Colonic mucosa (tissue), 4 donors: ENCODE results near the gene BET1L. TPM values are rescaled to one million over a fixed set of nuclear protein-coding genes. Genes with fewer than 3 reads are reported as not detected.
A peak's percentile ranks its signal among the peaks of the same experiment; 100 is the strongest.

Experiments used
- DNase-seq: peaks from one replicate; pipeline ENCODE4 v3.0.0-alpha.2; 2020
- H3K27ac ChIP-seq: fragments of 200-600 bp; one replicate; pipeline ENCODE4 v1.8.0; 2021
- H3K27me3 ChIP-seq: fragments of 200-600 bp; one replicate; pipeline ENCODE4 v1.8.0; 2021
- H3K36me3 ChIP-seq: fragments of 200-600 bp; one replicate; pipeline ENCODE4 v1.8.0; 2021
- H3K4me1 ChIP-seq: fragments of 200-600 bp; one replicate; pipeline ENCODE4 v1.8.0; 2021; ENCODE audit warnings: mild to moderate bottlenecking
- H3K4me3 ChIP-seq: fragments of 200-600 bp; one replicate; pipeline ENCODE4 v1.8.0; 2021
- H3K9ac ChIP-seq, 2 donors: one replicate each; pipeline ENCODE4 v1.7.0; 2013; ENCODE audit warnings: control low read depth in 2 of 2, low read depth in 2 of 2, low read length in 2 of 2
- H3K9me3 ChIP-seq: fragments of 200-600 bp; one replicate; pipeline ENCODE4 v1.8.0; 2021
- CTCF ChIP-seq: fragments of 200-600 bp; IDR thresholded peaks from one replicate; pipeline ENCODE4 v1.8.0; 2022; ENCODE audit warnings: antibody characterized with exemption, mild to moderate bottlenecking
- intact Hi-C: fragments of 100-400 bp; cut with DNase I; formaldehyde crosslinking; loops from one replicate; pipeline ENCODE4 v1.14.1; 2022
- total RNA-seq, 2 donors: library from RNA; stranded (reverse); fragmentation: NEBNext Ultra II Directional in 1 of 2; extraction: Animal tissue kit (Norgen Biotek cat#: 25700) in 1 of 2; gene quantifications; one replicate each; pipeline ENCODE4 v1.2.1, GENCODE V29; 2021
- donor health status: healthy.
- donor health status: DM: no; HTN: no; CAD: no.
- donor health status: DM: no; HTN: no; CAD: no.

The BET1L gene
- total RNA-seq, 2 donors from 2014 or later: 51.0 to 62.2 TPM

DNA sequence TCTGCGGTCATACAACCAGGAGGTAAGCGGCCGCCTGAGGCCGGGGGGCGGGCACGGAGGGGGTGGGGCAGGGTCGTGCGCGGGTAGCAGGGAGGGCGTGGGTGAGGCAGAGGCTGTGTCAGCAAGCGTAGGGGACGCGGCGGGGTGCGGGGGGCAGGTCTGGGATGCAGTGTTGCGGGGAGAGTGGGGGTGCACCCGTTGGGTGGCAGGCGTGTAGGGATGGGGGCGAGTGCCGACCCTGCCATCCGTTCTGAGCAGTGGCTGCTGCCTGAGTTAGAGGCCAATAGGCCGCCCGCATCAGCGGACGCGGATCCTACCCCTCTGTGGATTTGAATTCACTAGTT is 1.7 kb upstream of the BET1L start:
- Histone ChIP-seq H3K27ac (peak overlapping the region; percentile 100), H3K36me3 (peaks cover 29% of the 10 kb centered on the region), H3K9me3 (no peaks in the 10 kb centered on the region), H3K27me3 (no peaks in the 10 kb centered on the region), H3K9ac (peak overlapping the region; percentile 71 to 100), H3K4me1 (peaks cover 21% of the 10 kb centered on the region), H3K4me3 (peak overlapping the region; percentile 99)
- TF ChIP-seq CTCF: no peak
- intact Hi-C loops: no loop called here
- no peak for DNase-seq

DNA sequence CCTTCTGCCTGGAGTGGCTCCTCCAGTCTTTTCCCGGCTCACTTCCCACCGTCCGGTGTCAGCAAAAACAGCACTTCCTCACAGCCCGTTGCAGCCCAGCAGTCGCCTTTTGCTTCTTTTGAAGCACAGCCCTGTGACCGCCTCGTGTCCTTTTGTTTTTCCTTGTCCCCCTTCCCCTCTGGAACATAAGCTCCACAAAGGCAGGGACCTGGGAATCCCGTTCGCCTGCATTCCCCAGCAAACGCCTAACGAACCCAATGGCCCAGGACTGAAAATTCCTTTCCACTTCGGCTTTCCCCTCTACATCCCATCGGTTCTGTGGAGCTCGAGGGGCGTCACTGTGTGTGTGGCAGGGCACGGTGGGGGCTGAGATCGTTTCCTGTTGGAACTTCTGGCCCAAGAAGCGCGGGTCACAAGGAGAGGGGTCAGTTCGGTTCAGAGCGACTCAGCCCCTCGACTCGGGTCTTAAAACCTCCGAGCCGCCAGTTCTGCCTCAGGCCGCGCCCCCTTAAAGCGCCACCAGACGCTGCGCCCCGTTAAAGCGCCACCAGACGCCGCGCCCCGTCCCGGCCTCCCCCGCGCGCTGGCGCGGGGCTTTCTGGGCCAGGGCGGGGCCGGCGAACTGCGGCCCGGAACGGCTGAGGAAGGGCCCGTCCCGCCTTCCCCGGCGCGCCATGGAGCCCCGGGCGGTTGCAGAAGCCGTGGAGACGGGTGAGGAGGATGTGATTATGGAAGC is 1.1 kb upstream of the BET1L start:
- peak; percentile 83 for DNase-seq
- H3K9ac ChIP-seq: peak overlapping the region; percentile 98 to 100
- TF ChIP-seq CTCF: no peak
- intact Hi-C loops: no loop called here
- peak overlapping the region; percentile 100 for H3K27ac ChIP-seq
- H3K4me1 ChIP-seq: peaks cover 21% of the 10 kb centered on the region
- peak overlapping the region; percentile 99 for H3K4me3 ChIP-seq
- no peaks in the 10 kb centered on the region for H3K9me3 ChIP-seq
- H3K27me3 ChIP-seq: no peaks in the 10 kb centered on the region
- peaks cover 29% of the 10 kb centered on the region for H3K36me3 ChIP-seq

DNA sequence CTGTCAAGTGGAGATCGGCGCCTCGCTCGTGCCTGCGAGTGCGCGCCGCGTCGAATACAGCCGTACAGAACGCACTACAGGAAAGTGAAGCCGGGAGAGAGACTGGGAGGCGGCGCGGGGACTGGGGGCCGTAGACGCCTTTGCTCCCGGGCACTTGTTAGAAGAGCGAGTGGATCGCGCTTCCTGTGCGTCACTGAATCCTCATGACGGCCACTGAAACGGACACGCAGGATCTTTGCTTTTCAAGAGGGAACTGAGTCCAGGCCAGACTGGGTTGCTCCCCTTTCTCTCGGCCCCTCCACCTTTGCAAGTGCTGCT is 623 bp upstream of the BET1L start:
- H3K36me3 ChIP-seq: peaks cover 24% of the 10 kb centered on the region
- DNase-seq: no peak
- no peaks in the 10 kb centered on the region for H3K27me3 ChIP-seq
- intact Hi-C loops: no loop called here
- no peak for TF ChIP-seq CTCF
- H3K9ac ChIP-seq: peak overlapping the region; percentile 98 to 100
- H3K4me1 ChIP-seq: peaks cover 21% of the 10 kb centered on the region
- H3K9me3 ChIP-seq: no peaks in the 10 kb centered on the region
- H3K27ac ChIP-seq: peak overlapping the region; percentile 100
- peak overlapping the region; percentile 99 for H3K4me3 ChIP-seq

GRCh38 chr11:206526-207207 is 532 bp downstream of the BET1L start:
- peak; percentile 59 for DNase-seq

GRCh38 chr11:206002-206384 is 1.2 kb downstream of the BET1L start:
- H3K4me3 ChIP-seq: peak overlapping the region; percentile 99
- no peak overlapping the region for H3K27ac ChIP-seq
- H3K9me3 ChIP-seq: no peaks in the 10 kb centered on the region
- peak overlapping the region; percentile 91 to 99 for H3K9ac ChIP-seq
- no peaks in the 10 kb centered on the region for H3K27me3 ChIP-seq
- peaks cover 15% of the 10 kb centered on the region for H3K36me3 ChIP-seq
- intact Hi-C loops: no loop called here
- DNase-seq: peak; percentile 24
- peaks cover 21% of the 10 kb centered on the region for H3K4me1 ChIP-seq
- TF ChIP-seq CTCF: no peak

More at GRCh38 chr11:206526-207207, 532 bp downstream of the BET1L start:
- peaks cover 16% of the 10 kb centered on the region for H3K36me3 ChIP-seq
- peak overlapping the region; percentile 100 for H3K27ac ChIP-seq
- H3K27me3 ChIP-seq: no peaks in the 10 kb centered on the region
- H3K4me3 ChIP-seq: peak overlapping the region; percentile 99
- H3K9me3 ChIP-seq: no peaks in the 10 kb centered on the region
- peak overlapping the region; percentile 91 to 99 for H3K9ac ChIP-seq
- TF ChIP-seq CTCF: no peak
- intact Hi-C loops: no loop called here
- H3K4me1 ChIP-seq: peaks cover 21% of the 10 kb centered on the region
